PC-9 (cell line): ENCODE data around the gene NXNL2.

Experiments
- EZH2 ChIP-seq: fragments of 200-600 bp; sonication (generic); IDR thresholded peaks from 2 replicates; pipeline ENCODE4 v1.8.0; 2017; ENCODE audit warnings: antibody characterized with exemption, low read depth
- TF ChIP-seq, protein P1 (sequence below): fragments of 200-600 bp; sonication (generic); conservative IDR thresholded peaks from 2 replicates; pipeline ENCODE4 v1.6.1; 2017; ENCODE audit warnings: mixed run types, antibody characterized with exemption, mild to moderate bottlenecking, moderate library complexity

DNA sequence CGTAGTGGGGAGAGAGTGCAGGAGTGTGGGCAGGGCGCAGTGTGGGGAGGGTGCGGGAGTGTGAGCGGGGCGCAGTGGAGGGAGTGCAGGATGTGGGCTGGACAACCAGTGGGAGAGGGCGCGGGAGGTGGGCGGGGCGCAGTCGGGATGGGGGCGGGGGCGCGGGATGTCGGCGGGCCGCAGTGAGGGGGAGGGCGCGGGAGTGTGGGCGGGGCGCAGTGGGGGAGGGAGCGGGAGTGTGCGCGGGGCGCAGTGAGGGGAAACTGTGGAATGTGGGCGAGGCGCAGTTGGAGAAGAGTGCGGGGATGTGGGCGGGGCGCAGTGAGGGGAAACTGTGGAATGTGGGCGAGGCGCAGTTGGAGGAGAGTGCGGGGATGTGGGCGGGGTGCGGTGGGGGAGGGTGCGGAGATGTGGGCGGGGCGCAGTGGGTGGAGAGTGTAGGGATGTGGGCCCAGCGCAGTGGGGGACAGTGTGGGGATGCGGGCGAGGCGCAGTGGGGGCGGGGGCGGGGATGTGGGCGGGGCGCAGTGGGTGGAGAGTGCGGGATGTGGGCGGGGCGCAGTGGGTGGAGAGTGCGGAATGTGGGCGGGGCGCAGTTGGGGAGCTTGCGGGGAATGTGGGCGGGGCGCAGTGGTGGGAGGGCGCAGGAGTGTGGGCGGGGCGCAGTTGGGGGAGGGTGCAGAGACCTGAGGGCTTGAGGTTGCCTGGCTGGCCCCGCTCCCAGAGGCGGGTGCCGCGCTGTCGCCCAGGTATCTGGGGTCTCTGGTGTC, at the start of gene NXNL2:
- TF ChIP-seq, protein P1, sequence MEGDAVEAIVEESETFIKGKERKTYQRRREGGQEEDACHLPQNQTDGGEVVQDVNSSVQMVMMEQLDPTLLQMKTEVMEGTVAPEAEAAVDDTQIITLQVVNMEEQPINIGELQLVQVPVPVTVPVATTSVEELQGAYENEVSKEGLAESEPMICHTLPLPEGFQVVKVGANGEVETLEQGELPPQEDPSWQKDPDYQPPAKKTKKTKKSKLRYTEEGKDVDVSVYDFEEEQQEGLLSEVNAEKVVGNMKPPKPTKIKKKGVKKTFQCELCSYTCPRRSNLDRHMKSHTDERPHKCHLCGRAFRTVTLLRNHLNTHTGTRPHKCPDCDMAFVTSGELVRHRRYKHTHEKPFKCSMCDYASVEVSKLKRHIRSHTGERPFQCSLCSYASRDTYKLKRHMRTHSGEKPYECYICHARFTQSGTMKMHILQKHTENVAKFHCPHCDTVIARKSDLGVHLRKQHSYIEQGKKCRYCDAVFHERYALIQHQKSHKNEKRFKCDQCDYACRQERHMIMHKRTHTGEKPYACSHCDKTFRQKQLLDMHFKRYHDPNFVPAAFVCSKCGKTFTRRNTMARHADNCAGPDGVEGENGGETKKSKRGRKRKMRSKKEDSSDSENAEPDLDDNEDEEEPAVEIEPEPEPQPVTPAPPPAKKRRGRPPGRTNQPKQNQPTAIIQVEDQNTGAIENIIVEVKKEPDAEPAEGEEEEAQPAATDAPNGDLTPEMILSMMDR, result no peak
- TF ChIP-seq EZH2, result no peak
